NCI-H82 treated with DMSO at 0.1 percent for 48 hours (cell line): ENCODE measurements around the gene THSD7B.
"Not testable (repeated sequence)": the region's sequence is repeated elsewhere in the genome, so short reads cannot be mapped to it uniquely, and the experiment has no call there.

Experiments used
- DNase-seq: peaks from one replicate; lab custom pipeline; 2025; ENCODE audit not compliant: unreplicated experiment; lab: John Stamatoyannopoulos, UW

THSD7B gene

GRCh38 chr2:137674991-137675390 is 909.6 kb downstream of the THSD7B start:
- no peak for DNase-seq

GRCh38 chr2:137675584-137676327 is 910.4 kb downstream of the THSD7B start:
- DNase-seq = no peak

GRCh38 chr2:137676346-137676745 is 911.0 kb downstream of the THSD7B start:
- no peak for DNase-seq

- peak; percentile 12 for DNase-seq
Observed at GRCh38 chr2:137677466-137677865, 912.1 kb downstream of the THSD7B start.

GRCh38 chr2:137689549-137689948 is 924.2 kb downstream of the THSD7B start:
- no peak for DNase-seq

- no peak for DNase-seq
Observed at GRCh38 chr2:137693534-137693933, 928.2 kb downstream of the THSD7B start.

GRCh38 chr2:137696916-137697315 is 931.6 kb downstream of the THSD7B start:
- no peak for DNase-seq

- DNase-seq = not testable (repeated sequence)
Observed at GRCh38 chr2:137700250-137700649, 934.9 kb downstream of the THSD7B start.

- no peak for DNase-seq
Observed at GRCh38 chr2:137700681-137701080, 935.3 kb downstream of the THSD7B start.

GRCh38 chr2:137705296-137705695 is 940.0 kb downstream of the THSD7B start:
- no peak for DNase-seq

GRCh38 chr2:137706786-137707613 is 941.7 kb downstream of the THSD7B start:
- no peak for DNase-seq

- no peak for DNase-seq
Observed at GRCh38 chr2:137708311-137708710, 943.0 kb downstream of the THSD7B start.

- DNase-seq = no peak
Observed at GRCh38 chr2:137715731-137716191, 950.4 kb downstream of the THSD7B start.

- DNase-seq = no peak
Observed at GRCh38 chr2:137718786-137719185, 953.4 kb downstream of the THSD7B start.

GRCh38 chr2:137721733-137722132 is 956.4 kb downstream of the THSD7B start:
- DNase-seq = no peak

GRCh38 chr2:137724912-137725311 is 959.6 kb downstream of the THSD7B start:
- DNase-seq = no peak
